CD4-positive, alpha-beta memory T cell (primary cell): Measurements from ENCODE around the gene HIF3A. TPM values are rescaled to one million over a fixed set of nuclear protein-coding genes. Genes with fewer than 3 reads are reported as not detected.
A peak's percentile ranks its signal among the peaks of the same experiment; 100 is the strongest.

Experiments used
- CTCF ChIA-PET: fragments of 350-600 bp; sonication (Branson Sonifier 250); formaldehyde crosslinking; loops from one replicate; lab custom pipeline; 2021; ENCODE audit warnings: inconsistent platforms; ENCODE audit not compliant: partially characterized antibody; lab: Charles Lee
- POLR2A ChIA-PET: fragments of 350-600 bp; sonication (Branson Sonifier 250); formaldehyde crosslinking; loops from one replicate; lab custom pipeline; 2021; ENCODE audit not compliant: partially characterized antibody; lab: Charles Lee
- DNase-seq, 5 donors: peaks; one replicate each; pipeline versions ENCODE4 v3.0.0 to v3.0.0-alpha.2; 2020 to 2022; ENCODE audit warnings: mixed read lengths in 1 of 5
- H3K27ac ChIP-seq: one replicate; pipeline ENCODE4 v1.7.0; 2013; ENCODE audit warnings: low read depth, low read length
- H3K27me3 ChIP-seq: 2 replicates; pipeline ENCODE4 v1.7.0; 2013; ENCODE audit warnings: mild to moderate bottlenecking, low read length, moderate library complexity; ENCODE audit not compliant: insufficient read depth
- H3K36me3 ChIP-seq: 2 replicates; pipeline ENCODE4 v1.7.0; 2013; ENCODE audit warnings: mild to moderate bottlenecking, low read length, moderate library complexity; ENCODE audit not compliant: insufficient read depth
- H3K4me1 ChIP-seq: 2 replicates; pipeline ENCODE4 v1.7.0; 2013; ENCODE audit warnings: mild to moderate bottlenecking, low read length, moderate library complexity; ENCODE audit not compliant: insufficient read depth
- H3K4me3 ChIP-seq, 2 donors: one replicate each; pipeline ENCODE4 v1.7.0; 2013; ENCODE audit warnings: low read length in 2 of 2, mild to moderate bottlenecking in 1 of 2
- H3K9me3 ChIP-seq, 2 donors: one replicate each; pipeline ENCODE4 v1.7.0; 2013; ENCODE audit warnings: low read length in 2 of 2, control low read depth in 1 of 2; ENCODE audit not compliant: control insufficient read depth in 1 of 2
- H3K27ac Mint-ChIP-seq, 7 donors: one replicate each; pipeline ENCODE4 v1.8.0; 2020 to 2021; ENCODE audit warnings: mixed read lengths in 7 of 7, mild to moderate bottlenecking in 6 of 7, inconsistent platforms in 3 of 7, moderate library complexity in 3 of 7
- H3K27me3 Mint-ChIP-seq, 2 donors: one replicate each; pipeline ENCODE4 v1.8.0; 2020 to 2021; ENCODE audit warnings: mixed read lengths in 2 of 2
- H3K36me3 Mint-ChIP-seq, 2 donors: one replicate each; pipeline ENCODE4 v1.8.0; 2020 to 2021; ENCODE audit warnings: mixed read lengths in 2 of 2, inconsistent platforms in 1 of 2, mild to moderate bottlenecking in 1 of 2
- H3K4me1 Mint-ChIP-seq, 4 donors: one replicate each; pipeline ENCODE4 v1.8.0; 2020 to 2021; ENCODE audit warnings: mixed read lengths in 4 of 4, mild to moderate bottlenecking in 1 of 4
- H3K4me3 Mint-ChIP-seq, 8 donors: one replicate each; pipeline ENCODE4 v1.8.0; 2020 to 2021; ENCODE audit warnings: mixed read lengths in 8 of 8, mild to moderate bottlenecking in 7 of 8, moderate library complexity in 6 of 8, inconsistent platforms in 3 of 8
- H3K9me3 Mint-ChIP-seq, 8 donors: one replicate each; pipeline ENCODE4 v1.8.0; 2020 to 2021; ENCODE audit warnings: mixed read lengths in 8 of 8, mild to moderate bottlenecking in 5 of 8, inconsistent platforms in 3 of 8, moderate library complexity in 1 of 8
- intact Hi-C: fragments of 100-400 bp; cut with micrococcal nuclease; formaldehyde crosslinking; loops from one replicate; pipeline ENCODE4 v1.15.1; 2023
- polyA plus RNA-seq, 2 donors: library from polyadenylated mRNA; unstranded; fragments of 300-500 nt; fragmentation: Illumina TruSeq; gene quantifications; one replicate each; pipeline ENCODE4 v1.2.3, GENCODE V29; 2021
- total RNA-seq, 2 experiments: library from RNA; stranded (reverse); gene quantifications; one replicate each; pipeline ENCODE4 v1.2.3, GENCODE V29; 2021

The HIF3A gene
- total and polyA plus RNA-seq, 4 experiments from 2014 or later: not detected

DNA sequence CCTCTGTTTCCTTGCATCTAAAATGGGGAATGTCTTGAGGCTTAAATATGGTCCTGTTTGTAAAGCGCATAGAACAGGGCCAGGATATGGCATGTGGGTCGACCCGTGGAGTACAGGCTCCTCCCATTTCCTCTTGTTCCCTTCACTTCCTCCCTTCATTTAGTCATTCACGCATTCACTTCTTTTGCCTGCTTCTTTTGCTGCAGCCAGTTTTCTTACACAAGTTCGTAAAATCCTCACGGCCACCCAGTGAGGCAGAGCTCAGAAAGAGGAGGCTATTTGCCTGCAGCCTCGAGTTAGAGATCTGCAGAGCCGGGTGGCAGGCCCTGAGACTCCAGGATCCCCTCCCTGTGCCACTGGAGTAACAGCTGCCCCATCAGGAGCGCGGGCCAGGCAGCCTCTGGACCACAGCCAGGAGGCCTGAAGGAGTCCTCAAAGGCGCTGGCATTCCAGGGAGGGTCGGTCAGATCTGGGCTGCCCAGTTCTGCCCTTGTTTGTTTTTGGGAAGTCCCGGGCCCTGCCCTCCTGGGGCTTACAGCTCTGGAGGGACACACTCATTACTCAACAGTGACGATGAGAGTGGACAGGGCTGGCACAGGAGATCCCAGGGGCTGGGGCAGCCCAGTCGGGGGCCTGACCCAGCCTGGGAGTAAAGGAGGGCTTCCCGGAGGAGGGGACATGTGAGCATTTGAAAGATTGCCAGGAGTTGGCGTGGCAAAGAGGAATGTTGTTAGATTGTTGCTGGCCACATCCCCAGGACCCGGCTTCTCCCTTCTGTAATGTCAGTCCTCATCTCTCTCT is 54.6 kb downstream of the HIF3A start:
- POLR2A ChIA-PET: interaction anchor here (0.6 to 1.9 kb wide), 2 partner anchors 10 to 1394 kb away, joined by 3 to 4 read pairs; partner anchors contain the start of gene NOP53

DNA sequence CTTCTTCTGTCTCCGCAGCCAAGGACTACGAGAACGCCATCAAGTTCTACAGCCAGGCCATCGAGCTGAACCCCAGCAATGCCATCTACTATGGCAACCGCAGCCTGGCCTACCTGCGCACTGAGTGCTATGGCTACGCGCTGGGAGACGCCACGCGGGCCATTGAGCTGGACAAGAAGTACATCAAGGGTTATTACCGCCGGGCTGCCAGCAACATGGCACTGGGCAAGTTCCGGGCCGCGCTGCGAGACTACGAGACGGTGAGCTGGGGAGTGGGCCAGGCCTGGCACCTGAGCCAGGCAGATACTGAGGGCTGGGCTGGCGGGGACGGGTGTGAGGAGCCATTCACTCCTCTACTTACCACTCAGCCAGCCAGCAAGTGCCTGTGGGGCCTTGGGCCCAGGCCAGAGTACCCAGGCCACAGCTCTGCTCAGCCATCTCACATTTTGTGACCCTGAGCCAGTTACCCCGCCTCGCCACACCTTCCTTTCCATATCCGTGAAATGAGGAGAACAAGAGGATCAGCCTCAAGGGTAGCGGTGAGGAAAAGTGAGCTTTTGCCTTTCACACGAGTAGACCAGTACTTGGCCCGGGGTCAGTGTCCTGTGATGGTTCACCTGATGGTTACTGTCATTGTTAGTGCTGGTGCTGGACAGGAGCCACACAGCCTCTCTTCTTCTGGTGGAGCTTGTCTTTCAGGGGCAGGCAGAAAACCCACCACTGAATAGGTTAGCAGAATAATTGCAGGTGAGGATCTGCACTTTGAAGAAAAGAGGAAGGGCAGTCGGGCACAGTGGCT is 57.1 kb downstream of the HIF3A start:
- H3K4me3 Mint-ChIP-seq: no peak overlapping the region
- H3K27ac Mint-ChIP-seq: peak overlapping the region in 1 of 7 donors; percentile 47
- no peak for DNase-seq
- intact Hi-C loops: no loop called here
- POLR2A ChIA-PET: interaction anchor here (0.5 to 1.8 kb wide), 2 partner anchors 7 to 384 kb away, joined by 3 to 5 read pairs; no protein-coding TSS in a partner anchor
- H3K36me3 Mint-ChIP-seq: peaks cover 13 to 39% of the 10 kb centered on the region in 2 donors
- no peaks in the 10 kb centered on the region for H3K27me3 Mint-ChIP-seq
- CTCF ChIA-PET: no interaction called here
- Histone ChIP-seq H3K27me3 (no peaks in the 10 kb centered on the region), H3K4me1 (peaks cover 34% of the 10 kb centered on the region), H3K36me3 (peaks cover 30% of the 10 kb centered on the region), H3K4me3 (no peak overlapping the region), H3K9me3 (no peaks in the 10 kb centered on the region), H3K27ac (no peak overlapping the region)
- peaks cover 34 to 76% (median 51%) of the 10 kb centered on the region in 4 donors for H3K4me1 Mint-ChIP-seq
- H3K9me3 Mint-ChIP-seq: no peaks in the 10 kb centered on the region

More for the DNA sequence above, 54.6 kb downstream of the HIF3A start:
- peaks cover 40 to 83% (median 58%) of the 10 kb centered on the region in 4 donors for H3K4me1 Mint-ChIP-seq
- H3K27me3 Mint-ChIP-seq: no peaks in the 10 kb centered on the region
- intact Hi-C loops: no loop called here
- peak overlapping the region; percentile 48 for H3K27ac ChIP-seq
- peaks cover 50% of the 10 kb centered on the region for H3K4me1 ChIP-seq
- DNase-seq: peak in 1 of 5 donors; percentile 26
- peak overlapping the region in 1 of 2 donors; percentile 17 for H3K4me3 ChIP-seq
- no peaks in the 10 kb centered on the region for H3K27me3 ChIP-seq
- H3K4me3 Mint-ChIP-seq: peak overlapping the region; percentile 16 to 94 (median 85)
- peaks cover 22% of the 10 kb centered on the region for H3K36me3 ChIP-seq
- CTCF ChIA-PET: interaction anchor here (1.0 kb wide), 2 partner anchors 44 to 46 kb away, joined by 3 read pairs; no protein-coding TSS in a partner anchor
- H3K36me3 Mint-ChIP-seq: peaks cover 15 to 29% of the 10 kb centered on the region in 2 donors
- no peaks in the 10 kb centered on the region for H3K9me3 ChIP-seq
- H3K9me3 Mint-ChIP-seq: peaks cover 0 to 1% (median 0%) of the 10 kb centered on the region in 8 donors
- peak overlapping the region; percentile 59 to 95 (median 90) for H3K27ac Mint-ChIP-seq

DNA sequence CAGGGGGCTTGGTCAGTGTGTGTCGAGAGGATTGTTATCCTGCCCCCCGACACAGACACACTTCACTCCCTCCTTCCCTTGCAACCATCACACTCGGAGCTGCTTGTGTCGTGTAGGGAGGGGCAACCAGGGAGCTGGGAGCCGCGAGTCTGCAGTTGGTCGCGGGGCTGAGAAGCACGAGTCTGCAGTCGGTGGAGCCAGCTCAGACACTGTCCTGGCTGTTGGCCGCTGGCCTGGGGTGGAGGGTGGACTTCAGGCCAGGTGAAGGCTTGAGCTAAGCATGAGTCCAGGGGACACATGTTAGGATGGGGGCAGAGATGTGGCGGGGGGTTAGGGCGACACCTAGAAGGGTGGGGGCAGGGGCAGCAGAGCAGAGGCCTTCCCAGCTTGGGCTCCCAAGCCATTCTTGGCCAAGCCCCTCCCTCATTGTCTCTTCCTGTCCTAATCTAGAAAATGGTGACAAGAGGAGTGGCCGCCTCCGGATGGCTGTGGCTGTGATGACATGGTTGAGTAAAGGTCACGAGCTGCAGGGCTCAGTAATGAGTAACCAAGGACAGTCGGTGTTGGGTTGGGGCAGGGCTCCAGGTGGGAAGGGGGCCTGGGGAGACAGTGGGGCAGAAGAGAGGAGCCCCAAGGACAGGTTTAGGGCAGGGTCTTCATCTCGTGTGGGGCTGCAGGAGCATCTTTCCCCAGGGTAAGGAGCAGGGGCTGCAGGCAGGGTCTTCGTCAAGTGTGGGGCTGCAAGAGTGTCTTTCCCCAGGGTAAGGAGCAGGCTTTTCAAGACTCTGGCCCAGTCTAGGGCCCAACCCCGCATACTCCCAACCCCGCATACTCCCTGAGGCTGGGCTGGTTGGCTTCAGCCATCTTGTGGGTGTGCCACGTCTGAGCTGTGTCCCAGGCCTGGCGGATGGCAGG is 58.6 kb downstream of the HIF3A start:
- H3K27me3 Mint-ChIP-seq: no peaks in the 10 kb centered on the region

DNA sequence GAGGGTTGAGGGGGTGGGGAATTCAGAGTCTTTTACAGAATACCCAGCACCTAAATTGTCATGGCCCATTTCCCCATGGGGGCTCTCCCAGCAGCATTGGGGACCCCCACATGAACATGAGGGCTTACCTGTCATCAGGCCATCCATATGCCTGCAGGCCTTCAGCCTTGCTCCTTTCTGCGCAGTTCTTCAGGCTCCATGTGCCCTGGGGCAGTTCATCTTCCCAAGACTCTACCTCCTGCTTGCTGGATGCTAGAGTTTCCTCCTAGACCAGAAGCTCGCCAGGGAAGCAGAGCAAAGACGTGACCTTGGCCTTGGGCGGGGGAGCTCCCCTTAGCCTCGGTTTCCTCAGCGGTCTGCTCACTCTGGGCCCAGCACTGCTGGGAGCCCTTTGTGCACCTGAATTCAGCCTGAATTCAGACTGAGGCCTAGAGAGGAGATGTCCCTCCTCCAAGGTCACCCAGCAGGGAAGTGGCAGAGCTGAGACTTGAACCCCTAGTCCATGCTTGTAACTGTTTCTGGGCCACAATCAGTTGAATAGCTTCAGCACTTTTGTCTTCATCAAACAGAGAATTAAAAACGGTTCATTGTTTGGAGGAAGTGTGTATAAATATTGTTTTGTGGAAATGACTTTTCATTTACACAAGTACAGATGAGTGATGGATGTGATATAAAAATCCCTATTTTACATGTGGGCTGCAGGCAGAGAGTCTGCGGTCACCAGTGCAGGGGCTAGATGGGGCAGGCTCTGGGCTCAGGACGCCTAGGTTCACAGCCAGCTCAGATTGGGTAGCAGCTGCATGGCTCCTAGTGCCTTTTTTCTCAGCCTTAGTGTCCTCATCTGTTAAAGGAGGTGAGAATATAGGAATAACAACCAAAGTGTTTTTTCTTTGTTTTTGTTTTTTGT is 59.6 kb downstream of the HIF3A start:
- peaks cover 24% of the 10 kb centered on the region for H3K4me1 ChIP-seq
- H3K27ac Mint-ChIP-seq: peak overlapping the region in 2 of 7 donors; percentile 3 to 23
- no peak overlapping the region for H3K4me3 ChIP-seq
- peaks cover 30% of the 10 kb centered on the region for H3K36me3 ChIP-seq
- DNase-seq: no peak
- H3K27ac ChIP-seq: no peak overlapping the region
- H3K4me3 Mint-ChIP-seq: no peak overlapping the region
- H3K9me3 ChIP-seq: no peaks in the 10 kb centered on the region
- CTCF ChIA-PET: no interaction called here
- H3K36me3 Mint-ChIP-seq: peaks cover 13 to 40% of the 10 kb centered on the region in 2 donors
- intact Hi-C loops: no loop called here
- POLR2A ChIA-PET: interaction anchor here (0.6 kb wide), 1 partner anchor 186 kb away, joined by 6 read pairs; no protein-coding TSS in a partner anchor
- H3K27me3 Mint-ChIP-seq: no peaks in the 10 kb centered on the region
- peaks cover 19 to 60% (median 41%) of the 10 kb centered on the region in 4 donors for H3K4me1 Mint-ChIP-seq
- no peaks in the 10 kb centered on the region for H3K9me3 Mint-ChIP-seq
- no peaks in the 10 kb centered on the region for H3K27me3 ChIP-seq

More for the DNA sequence above, 58.6 kb downstream of the HIF3A start:
- Histone ChIP-seq H3K9me3 (no peaks in the 10 kb centered on the region), H3K36me3 (peaks cover 30% of the 10 kb centered on the region), H3K27me3 (no peaks in the 10 kb centered on the region), H3K4me3 (no peak overlapping the region), H3K4me1 (peaks cover 26% of the 10 kb centered on the region), H3K27ac (no peak overlapping the region)
- intact Hi-C loops: no loop called here
- H3K9me3 Mint-ChIP-seq: no peaks in the 10 kb centered on the region
- H3K4me1 Mint-ChIP-seq: peaks cover 21 to 62% (median 44%) of the 10 kb centered on the region in 4 donors
- POLR2A ChIA-PET: no interaction called here
- H3K27ac Mint-ChIP-seq: peak overlapping the region in 2 of 7 donors; percentile 59 to 64
- no peak overlapping the region for H3K4me3 Mint-ChIP-seq
- CTCF ChIA-PET: interaction anchor here (0.9 kb wide), 1 partner anchor 26 kb away, joined by 3 read pairs; no protein-coding TSS in a partner anchor
- no peak for DNase-seq
- peaks cover 13 to 40% of the 10 kb centered on the region in 2 donors for H3K36me3 Mint-ChIP-seq

DNA sequence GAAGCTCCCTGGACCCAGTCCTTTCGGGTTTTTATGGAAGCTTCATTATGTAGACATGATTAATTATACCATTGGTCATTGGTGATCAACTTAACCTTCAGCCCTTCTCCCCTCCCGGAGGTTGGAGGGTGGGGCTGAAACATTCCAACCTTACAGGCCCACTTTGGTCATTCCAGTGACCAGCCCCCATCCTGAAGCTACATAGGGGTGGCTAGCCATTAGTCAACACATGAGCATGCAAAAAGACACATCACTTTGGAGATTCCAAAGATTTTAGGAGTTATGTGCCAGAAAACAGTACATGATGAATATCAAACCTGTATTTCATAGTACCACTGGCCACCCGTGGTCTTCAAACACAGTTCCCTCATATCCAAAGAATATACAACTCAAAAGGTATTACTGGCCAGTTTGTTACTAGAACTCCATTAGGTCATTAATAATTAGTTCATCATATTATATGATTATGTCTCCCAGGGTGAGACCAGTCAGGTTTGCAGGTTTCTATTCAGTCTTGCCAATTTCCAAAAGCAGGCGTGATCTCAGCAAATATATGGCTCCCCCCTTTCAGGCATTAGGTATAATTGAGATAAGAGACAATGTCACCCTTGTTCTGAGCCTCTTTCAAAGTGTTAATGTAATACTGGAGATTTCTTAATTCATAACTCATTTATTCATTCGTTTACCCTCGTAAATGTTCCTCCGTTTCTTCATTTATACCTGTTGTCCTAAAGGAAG is 61.2 kb downstream of the HIF3A start:
- Histone ChIP-seq H3K27ac (no peak overlapping the region), H3K9me3 (no peaks in the 10 kb centered on the region), H3K36me3 (peaks cover 30% of the 10 kb centered on the region), H3K4me1 (peaks cover 26% of the 10 kb centered on the region), H3K4me3 (no peak overlapping the region), H3K27me3 (no peaks in the 10 kb centered on the region)
- peak overlapping the region in 1 of 7 donors; percentile 3 for H3K27ac Mint-ChIP-seq
- intact Hi-C loops: no loop called here
- ChIA-PET POLR2A (no interaction called here), CTCF (interaction anchor here (1.0 kb wide), 1 partner anchor 38 kb away, joined by 4 read pairs; no protein-coding TSS in a partner anchor)
- no peak overlapping the region for H3K4me3 Mint-ChIP-seq
- peaks cover 17 to 40% of the 10 kb centered on the region in 2 donors for H3K36me3 Mint-ChIP-seq
- H3K9me3 Mint-ChIP-seq: no peaks in the 10 kb centered on the region
- no peak for DNase-seq
- no peaks in the 10 kb centered on the region for H3K27me3 Mint-ChIP-seq
- H3K4me1 Mint-ChIP-seq: peaks cover 18 to 53% (median 39%) of the 10 kb centered on the region in 4 donors
